HG02973 (cell line): Measurements from ENCODE around the gene IFT52.
"Not testable (repeated sequence)": the region's sequence is repeated elsewhere in the genome, so short reads cannot be mapped to it uniquely, and the experiment has no call there.

Source experiments
- ATAC-seq: cut with Tn5 transposase; IDR thresholded peaks from one replicate; pipeline ENCODE4 v1.9.1; 2021; ENCODE audit warnings: moderate library complexity; ENCODE audit not compliant: unreplicated experiment

The IFT52 gene

DNA sequence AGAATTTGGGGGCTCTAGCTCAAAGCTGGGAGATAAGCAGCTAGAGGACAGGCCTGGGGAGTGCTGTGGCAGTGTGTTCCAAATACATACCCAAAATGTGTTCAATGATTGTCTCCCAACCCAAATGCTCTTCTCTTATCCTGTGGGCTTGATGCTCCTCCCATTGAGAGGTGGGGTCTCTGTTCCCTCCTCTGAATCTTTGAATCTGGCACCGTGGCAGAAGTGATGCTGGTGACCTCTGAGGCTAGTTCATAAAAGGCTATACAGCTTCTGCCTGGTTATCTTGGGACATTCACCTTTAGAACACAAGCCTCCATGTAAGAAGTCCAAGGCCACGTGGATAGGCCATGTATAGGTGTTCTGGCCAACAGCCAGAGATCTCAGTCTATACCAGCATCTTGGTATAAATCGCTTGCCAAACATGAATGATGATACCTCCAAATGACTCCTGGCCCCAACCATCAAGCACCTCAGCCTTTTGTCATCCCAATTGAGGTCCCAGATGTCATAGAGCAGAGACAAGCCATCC is 60.3 kb downstream of the IFT52 start:
- no peak for ATAC-seq

DNA sequence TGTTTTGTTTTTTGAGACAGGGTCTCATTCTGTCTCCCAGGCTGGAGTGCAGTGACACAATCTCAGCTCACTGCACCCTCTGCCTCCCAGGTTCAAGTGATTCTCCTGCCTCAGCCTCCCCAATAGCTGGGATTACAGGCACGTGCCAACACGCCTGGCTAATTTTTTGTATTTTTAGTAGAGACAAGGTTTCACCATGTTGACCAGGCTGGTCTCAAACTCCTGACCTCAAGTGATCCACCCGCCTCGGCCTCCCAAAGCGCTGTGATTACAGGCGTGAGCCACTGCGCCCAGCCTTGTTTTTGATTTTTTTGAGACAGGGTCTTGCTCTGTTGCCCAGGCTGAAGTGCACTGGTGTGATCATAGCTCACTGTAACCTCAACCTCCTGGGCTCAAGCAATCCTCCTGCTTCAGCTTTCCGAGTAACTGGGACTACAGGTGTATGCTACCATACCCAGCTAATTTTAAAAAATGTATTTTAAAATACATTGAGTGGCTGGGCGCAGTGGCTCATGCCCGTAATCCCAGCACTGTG is 61.0 kb downstream of the IFT52 start:
- ATAC-seq, result not testable (repeated sequence)

DNA sequence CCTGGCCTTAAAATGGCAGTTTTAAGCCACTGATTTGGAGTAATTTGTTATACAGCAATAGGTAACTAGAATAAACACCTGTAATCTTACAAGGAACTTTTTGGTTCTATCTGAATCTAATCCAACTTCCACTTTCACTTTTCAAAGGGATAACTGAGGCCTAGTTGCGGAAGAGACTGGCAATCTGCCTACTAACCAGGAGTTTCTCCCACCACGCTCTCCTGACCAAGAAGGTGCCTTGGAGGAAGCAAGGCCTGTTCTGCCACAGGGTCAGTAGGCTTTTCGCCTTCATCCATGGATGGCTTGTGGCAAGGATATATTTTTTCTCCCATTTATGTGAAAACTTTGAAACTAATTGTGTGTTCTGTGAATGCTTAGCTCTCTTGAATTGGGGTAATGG is 63.2 kb downstream of the IFT52 start:
- no peak for ATAC-seq

DNA sequence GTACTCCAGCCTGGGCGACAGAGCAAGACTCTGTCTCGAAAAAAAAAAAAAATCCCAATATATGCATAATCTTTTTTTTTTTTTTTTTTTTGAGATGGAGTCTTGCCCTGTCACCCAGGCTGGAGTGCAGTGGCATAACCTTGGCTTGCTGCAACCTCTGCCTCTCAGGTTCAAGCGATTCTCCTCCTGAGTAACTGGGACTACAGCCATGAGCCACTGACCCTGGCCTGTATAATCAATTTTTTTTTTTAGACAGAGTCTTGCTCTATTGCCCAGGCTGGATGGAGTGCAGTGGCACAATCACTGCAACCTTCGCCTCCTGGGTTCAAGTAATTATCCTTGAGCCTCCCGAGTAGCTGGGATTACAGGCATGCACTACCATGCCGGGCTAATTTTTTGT is 64.4 kb downstream of the IFT52 start:
- ATAC-seq, result not testable (repeated sequence)

DNA sequence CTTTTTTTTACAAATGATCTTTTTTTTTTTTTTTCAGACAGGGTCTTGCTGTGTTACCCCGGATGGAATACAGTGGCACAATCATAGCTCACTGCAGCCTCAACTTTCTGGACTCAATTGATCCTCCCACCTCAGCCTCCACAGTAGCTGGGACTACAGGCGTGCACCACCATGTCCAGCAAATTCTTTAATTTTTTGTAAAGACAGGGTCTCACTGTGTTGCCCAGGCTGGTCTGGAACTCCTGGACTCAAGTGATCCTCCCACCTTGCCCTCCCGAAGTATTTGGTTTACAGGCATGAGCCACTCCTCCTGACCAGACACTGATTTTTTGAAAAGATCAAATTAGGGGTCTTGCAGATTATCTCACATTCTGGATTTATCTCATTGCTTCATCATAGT is 65.2 kb downstream of the IFT52 start:
- ATAC-seq, result no peak

DNA sequence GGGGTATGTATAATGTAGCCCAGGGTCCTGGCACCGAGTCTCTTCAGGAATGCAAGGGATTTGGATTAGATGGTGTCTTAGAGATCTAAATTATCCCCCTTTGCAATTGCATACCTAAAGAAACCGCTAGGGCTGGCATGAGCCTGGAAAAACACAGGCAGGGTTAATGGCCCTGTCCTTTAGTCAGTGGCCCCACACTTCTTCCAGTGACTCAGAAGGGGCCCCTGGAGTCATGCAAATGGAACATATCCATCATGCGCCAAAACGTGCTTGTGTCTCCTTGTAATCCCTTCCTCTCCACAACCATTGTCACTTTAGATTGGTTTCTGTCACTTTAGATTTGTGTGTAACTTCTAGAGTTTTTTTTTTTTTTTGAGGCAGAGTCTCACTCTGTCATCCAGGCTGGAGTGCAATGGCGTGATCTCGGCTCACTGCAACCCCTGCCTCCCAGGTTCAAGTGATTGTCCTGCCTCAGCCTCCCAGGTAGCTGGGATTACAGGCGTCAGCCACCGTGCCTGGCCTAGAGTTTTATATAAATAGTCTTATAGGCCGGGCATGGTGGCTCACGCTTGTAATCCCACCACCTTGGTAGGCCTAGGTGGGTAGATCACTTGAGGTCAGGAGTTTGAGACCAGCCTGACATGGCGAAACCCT is 67.5 kb downstream of the IFT52 start:
- peak; percentile 2 for ATAC-seq

DNA sequence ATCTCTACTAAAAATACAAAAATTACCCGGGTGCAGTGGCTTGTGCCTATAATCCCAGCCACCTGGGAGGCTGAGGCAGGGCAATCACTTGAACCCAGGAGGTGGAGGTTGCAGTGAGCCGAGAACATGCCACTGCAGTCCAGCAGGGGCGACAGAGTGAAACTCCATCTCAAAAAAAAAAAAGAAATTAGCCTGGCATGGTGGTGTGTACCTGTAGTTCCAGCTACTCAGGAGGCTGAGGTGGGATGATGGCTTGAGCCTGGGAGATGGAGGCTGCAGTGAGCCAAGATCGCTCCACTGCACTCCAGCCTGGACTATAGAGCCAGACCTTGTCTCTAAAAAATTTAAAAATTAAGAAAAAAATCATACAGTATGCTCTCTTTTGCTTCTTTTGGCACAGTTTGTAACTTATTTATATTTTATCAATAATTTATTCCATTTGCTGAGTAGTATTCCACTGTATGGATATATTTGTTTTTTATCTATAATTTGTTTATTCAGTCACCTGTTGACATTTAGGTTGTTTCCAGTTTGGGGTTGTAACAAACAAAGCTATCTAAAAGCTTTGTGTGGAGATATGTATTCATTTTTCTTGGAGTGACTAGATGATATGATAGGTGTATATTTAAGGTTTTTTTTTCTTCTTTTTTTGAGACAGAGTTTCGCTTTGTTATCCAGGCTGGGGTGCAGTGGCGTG is 68.1 kb downstream of the IFT52 start:
- ATAC-seq, result no peak

DNA sequence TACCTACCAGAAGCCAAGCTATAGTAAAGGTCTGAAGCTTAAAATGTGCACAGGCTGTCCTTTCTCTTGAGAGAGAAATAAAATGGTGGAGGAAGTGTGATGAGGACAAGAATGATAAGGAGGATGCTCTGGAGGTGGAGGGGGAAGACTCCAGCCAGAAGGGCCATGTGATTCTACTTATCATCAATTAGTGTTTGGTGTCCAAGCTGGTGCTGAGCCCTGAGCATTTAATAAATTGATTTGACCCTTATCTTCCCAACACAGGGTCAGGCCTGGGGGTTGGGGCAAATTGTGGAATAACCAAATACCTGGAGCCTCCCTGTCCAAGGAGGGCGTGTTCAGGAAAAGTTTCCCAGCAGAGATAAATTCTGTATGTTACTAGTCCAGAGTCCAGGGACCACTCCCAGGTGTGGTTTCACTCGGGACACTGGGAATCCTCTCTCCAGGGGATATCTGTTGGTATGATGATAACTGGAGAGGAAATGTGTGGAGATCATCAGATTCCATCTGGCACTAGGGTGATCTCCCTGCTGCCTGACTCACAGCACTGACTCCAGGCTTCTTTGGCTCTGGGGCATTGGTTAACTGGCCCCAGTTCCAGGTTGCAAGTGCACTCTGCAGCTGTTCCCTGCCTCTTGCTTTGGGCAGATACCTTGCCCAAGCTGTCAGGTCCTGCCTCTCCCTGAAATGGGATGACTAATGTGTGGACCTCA is 72.4 kb downstream of the IFT52 start:
- ATAC-seq, result no peak

DNA sequence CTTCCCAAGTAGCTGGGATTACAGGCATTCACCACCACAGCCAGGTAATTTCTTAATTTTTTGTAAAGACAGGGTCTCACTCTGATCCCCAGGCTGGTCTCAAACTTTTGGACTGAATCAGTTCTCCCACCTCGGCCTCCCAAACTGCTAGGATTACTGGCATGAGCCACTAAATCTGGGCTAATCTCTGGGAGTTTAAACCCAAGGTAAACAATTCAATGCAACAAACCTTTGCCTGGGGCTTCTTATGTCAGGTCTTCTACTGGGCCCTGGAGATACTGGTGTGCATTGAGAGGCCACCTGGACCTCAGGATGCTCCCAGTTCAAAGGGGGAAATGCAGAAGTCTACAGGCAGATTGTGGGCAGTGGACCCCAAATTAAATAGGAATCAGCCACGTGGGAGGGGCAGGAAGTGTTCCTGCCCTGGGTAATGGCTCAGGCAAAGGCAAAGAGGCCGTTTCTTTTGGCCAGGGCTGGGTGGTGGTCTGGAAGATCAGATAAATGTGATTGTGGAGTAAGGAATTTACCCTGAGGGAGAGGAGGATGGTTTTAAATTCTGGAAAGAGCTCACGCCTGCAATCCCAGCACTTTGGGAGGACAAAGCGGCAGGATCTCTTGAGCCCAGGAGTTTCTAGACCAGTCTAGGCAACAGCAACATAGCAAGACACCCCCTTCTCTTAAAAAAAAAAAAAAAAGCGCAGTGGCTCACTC is 74.9 kb downstream of the IFT52 start:
- ATAC-seq, result no peak

DNA sequence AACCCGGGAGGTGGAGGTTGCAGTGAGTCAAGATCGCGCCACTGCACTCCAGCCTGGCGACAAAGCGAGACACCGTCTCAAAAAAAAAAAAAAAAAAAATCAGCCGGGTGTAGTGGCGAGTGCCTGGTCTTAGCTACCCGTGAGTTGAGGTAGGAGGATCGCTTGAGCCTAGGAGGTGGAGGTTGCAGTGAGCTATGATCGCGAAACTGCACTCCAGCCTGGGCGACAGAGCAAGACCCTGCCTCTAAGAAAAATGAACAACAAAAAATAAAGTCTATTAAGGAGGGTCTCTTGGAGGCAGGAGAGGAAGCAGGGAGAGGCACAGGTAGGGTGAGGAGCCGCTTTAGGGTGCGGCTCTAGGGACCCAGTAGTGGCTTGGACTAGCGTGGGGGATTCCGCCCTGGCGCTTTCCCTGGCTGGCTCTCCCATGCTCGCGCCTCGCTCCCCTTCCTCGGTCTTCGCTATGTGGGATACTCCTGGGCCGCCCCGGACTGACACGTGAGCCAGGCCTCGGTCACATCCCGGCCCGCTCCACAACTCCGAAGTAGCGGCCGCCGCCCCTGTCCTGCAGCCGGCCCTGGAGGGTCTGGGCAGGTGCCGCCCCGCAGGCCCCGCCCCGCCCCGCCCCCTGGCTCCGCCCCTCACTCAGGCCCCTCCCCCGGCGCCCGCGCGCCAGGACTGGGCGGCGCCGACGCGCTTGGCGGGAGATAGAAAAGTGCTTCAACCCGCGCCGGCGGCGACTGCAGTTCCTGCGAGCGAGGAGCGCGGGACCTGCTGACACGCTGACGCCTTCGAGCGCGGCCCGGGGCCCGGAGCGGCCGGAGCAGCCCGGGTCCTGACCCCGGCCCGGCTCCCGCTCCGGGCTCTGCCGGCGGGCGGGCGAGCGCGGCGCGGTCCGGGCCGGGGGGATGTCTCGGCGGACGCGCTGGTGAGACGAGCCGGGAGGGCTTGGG is 75.9 kb downstream of the IFT52 start, which contains the start of gene MYBL2:
Gene MYBL2, plus strand, starts transcription at position 739 of the 953 bp plus-strand sequence. Its CDS starts 170 bp downstream, at position 909.
- ATAC-seq, result peak; percentile 61

DNA sequence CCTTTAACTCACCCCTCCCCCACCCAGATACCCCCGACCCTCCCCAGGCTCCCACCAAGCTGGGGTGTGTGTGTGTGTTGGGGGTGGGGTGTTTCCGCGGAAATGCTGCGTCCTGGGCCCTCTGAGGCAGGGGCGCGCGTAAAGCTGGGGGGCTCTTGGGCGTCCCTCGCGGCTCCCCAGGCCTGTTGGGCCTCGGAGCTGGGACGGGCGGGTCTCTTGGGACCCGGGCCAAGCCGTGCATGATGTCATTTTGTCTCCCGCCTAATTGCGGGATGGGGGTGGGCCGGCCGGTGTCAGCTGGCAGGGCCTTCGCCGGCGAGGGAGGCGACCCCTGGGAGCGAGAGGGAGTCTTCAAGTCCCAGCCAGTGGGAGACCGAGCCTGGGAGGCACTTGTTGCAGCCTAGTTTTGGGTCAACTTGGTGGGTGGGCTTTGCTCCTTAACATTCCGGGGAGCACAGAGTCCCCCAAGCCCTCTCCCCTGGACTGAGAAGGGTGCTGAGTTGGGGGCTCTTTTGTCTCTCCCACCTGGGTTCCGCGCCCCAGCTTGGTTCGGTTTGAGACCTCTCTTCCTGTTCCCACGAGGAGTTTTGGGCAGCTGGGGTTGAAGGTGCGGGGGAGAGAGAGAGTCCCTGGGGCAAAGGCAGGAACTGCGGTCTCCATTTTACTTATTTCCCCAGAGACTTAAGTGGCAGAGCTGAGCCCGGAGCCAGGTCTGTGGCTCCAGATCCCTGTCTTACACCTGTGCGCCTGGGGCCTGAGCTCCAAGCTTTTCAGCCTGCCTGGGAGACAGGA is 76.8 kb downstream of the IFT52 start:
- ATAC-seq, result peak; percentile 27

DNA sequence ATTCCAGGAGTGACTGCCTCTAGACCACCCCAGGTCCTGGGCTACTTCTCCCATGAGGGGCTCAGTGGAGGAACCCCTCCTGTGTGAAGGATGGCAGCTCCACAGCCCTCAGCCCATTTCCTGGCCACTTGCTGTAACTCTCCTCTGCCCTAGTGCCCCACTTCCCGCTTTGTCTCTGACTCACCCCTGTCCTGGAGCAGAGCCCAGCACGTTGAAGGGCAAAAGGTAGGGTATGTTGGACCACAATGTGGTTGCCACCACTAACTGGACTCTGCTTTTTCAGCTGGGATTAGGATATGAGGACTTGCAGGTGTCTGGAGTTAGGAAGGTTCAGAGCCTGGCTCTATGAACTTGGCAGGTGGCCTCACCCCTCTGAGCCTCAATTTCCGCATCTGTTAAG is 78.6 kb downstream of the IFT52 start:
- no peak for ATAC-seq

DNA sequence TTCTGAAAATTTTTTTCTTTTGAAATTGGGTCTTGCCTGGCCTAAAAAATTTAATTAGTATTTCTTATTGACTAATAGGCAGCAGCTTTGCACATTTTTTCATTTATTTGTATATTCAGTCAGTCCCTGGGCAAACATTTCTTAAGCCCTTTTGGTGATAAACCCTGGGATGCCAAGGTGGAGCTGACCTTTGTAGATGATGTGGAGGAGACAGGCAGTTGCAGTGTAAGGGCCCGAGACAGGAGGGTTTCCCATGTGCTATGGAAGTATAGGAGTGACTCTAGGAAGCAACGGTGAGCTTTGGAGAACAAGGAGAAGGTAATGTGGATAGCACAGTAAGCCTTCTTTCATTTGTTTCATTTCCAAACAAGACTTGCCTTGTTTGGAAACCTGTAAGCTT is 79.7 kb downstream of the IFT52 start:
- no peak for ATAC-seq

DNA sequence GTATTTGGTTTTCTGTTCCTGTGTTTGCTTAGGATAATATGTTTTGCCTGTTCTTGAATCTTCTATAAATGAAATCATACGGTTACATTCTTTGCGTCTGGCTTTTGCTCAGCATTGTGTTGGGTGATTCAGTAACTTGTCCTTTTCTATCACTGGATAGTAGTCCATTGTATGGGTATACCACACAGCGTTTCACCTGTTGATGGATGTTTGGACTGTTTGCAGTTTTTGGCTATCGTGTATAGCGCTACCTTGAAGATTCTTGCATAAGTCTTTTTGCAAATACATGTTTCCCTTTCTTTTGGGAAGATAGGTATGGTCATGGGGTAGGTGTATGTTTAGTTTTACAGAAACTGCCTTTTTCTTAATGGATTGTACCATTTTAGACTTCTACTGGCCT is 85.6 kb downstream of the IFT52 start:
- ATAC-seq, result no peak

DNA sequence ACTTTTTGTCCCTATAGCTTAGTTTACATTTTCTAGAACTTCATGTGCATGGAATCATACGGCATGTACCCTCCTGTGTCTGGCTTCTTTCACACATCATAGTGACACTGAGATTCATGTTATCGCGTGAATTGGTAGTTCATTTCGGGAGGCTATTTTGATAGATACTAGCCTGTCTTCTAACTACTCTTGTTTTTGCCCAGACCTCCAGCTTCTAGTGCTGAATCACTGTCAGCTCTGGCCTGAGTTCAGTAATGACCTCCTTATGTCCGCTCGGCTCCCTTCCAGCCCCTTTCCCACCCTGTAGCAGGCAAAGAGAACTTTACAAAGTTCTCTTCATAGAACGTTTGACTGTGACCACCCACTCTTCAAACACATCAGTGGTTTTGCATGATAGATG is 90.2 kb downstream of the IFT52 start:
- ATAC-seq, result peak; percentile 9

DNA sequence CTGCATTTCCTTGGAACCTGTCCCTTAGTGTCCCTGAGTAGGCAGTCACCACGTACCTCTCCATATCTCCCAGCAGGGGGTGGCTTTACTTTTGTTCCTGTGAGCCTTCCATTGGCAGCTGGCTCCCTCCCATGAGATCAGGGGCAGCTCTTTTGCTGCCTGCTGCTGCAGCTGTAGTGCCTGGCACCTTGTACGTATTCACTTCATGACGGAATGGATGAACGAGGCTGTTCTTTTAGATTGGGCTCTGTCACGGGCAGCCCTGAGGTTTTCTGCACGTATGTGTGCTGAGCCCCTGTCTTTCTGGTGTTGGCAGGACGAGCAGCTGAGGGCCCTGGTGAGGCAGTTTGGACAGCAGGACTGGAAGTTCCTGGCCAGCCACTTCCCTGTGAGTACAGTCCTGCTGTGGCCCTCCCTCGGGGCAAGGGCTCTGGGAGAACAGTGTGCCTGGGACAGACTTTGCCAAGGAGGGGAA is 90.8 kb downstream of the IFT52 start:
- ATAC-seq, result peak; percentile 25

DNA sequence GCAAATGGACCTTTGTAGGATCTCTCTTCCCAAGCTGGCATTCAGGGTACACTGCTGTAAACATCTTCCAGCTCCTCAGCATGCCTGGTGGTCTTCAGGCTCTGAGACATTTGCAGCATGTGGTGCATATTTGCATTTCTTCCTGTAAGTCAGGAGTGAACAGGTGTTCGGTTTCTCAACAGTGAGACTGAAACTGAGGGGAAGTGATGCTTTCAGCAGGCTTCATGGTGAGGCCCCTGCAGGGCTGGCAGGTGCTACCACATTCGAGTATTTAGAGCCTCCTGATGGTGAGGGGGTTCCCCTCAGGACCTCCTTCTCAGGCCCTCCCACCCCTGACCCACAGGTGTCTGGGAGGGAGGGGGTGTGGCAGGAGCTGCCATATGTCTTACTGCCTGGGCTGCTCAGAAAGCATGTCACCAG is 91.3 kb downstream of the IFT52 start:
- ATAC-seq, result peak; percentile 89

DNA sequence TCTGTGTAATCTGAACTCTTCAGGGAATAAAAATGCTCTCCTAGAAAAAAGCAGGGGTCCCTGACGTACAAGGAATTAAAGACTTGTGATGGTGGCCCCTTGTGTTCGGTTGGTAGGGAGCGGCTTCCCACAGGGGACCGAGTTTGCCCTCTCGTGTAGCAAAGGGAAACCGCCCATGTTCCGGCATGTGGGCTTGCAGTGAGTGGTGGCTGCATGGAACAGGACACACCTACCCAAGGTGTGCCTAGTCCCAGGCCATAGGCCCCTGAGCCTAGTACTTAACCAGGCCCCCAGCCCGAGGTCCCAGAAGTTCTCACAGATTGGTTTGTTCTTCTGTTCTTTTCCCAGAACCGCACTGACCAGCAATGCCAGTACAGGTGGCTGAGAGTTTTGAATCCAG is 91.7 kb downstream of the IFT52 start:
- peak; percentile 19 for ATAC-seq

DNA sequence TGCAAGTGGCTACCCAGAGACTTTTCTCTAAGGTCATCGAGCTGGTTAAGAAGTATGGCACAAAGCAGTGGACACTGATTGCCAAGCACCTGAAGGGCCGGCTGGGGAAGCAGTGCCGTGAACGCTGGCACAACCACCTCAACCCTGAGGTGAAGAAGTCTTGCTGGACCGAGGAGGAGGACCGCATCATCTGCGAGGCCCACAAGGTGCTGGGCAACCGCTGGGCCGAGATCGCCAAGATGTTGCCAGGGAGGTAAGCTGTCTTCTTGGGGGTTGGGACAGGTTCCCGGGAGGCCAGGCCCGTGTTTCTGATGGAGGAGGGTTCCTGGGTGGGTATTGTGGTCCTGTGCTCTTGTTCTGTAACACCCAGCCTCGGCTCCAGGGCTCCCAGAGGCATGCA is 96.1 kb downstream of the IFT52 start:
- no peak for ATAC-seq
